Fibroblast of peridontal ligament (primary cell): ENCODE data around the gene SLA2.
"Not testable (repeated sequence)": the region's sequence is repeated elsewhere in the genome, so short reads cannot be mapped to it uniquely, and the experiment has no call there.

Experiments
- DNase-seq: peaks from one replicate; pipeline ENCODE4 v3.0.0-alpha.2; 2010; ENCODE audit errors: extremely low read depth

The SLA2 gene

DNA sequence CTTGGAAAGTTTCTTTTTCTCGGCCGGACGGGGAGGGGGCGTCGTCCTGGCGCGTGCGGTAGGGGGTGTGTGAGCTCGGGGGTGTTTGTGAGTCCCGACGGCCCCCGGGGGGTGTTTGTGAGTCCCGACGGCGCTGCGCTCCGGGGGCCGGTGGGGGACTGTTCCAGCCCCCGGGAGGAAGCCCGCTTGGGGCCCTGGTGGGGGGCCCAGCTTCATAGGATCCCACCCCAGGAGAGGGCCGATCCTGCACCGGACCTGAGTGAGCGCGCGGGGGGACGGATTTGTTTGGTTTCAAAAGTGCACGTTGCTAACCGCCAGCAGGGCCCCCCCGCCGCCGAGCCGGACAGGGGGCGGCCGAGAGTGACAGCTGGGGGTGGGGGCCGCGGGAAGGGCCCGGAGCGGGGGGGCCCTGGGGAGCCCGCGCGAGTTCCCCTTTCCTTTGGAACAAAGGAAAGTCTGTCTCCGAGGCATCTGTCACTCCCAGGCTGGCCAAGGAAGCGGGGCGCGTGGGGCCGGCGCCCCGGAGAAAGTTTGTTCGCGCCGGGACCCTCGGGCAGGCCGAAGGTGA, 72.1 kb downstream of the SLA2 start:
- no peak for DNase-seq

GRCh38 chr20:36573103-36573797, 72.7 kb downstream of the SLA2 start, which contains the start of gene TGIF2:
Gene TGIF2, plus strand, starts transcription at chr20:36573597. Its CDS starts 5,178 bp downstream, at chr20:36578775.
- peak; percentile 29 for DNase-seq

DNA sequence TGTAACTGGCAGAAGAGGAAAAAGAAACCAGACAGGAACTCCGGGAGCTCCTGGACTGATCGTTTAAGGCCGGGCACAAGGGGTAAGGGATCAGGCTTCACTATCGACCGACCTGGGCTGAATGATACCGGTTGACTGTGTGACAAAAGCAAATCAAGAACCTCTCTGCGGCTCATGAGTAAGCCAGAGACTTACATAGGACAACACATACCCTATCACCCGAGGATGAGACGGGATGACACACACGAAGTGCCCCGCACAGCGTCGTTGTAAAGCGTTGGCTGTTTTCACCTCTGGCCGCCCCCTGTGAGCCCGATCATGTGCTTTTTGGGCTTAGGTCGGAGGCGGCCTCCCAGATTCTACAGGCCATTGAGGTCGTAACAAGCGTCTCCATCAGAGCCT, 73.3 kb downstream of the SLA2 start:
- no peak for DNase-seq

- DNase-seq: no peak
These were observed 74.2 kb downstream of the SLA2 start for GRCh38 chr20:36571564-36572504.

DNA sequence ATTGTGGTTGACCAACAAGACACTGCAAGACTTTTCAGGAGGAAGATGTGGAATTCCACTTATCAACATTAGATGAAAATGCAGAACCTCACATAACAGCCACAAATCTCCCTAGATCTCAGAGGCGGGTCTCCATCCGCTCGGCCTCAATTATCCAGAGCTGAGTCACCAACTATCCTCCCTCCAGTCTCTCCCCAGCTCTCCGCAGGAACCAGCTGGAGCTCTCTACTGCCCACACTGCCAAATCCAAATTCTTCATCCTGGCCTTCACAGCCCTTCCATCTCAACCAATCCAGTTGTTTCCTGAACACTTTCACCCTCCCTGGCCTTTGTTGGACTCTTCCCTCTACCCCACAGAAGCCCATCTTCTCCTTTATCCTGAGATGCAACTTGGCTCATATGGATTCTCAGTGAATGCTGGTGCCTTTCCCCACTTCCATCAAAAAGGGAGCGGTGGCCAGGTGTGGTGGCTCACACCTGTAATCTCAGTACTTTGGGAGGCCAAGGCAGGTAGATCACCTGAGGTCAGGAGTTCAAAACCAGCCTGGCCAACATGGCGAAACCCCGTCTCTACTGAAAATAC, 76.1 kb downstream of the SLA2 start:
- peak; percentile 78 for DNase-seq

GRCh38 chr20:36565520-36565919, 80.5 kb downstream of the SLA2 start:
- no peak for DNase-seq

- not testable (repeated sequence) for DNase-seq
These were observed 81.3 kb downstream of the SLA2 start for GRCh38 chr20:36564726-36565121.

- DNase-seq: not testable (repeated sequence)
These were observed 81.8 kb downstream of the SLA2 start for GRCh38 chr20:36564078-36564725.

GRCh38 chr20:36563374-36563773, 82.6 kb downstream of the SLA2 start:
- no peak for DNase-seq

DNA sequence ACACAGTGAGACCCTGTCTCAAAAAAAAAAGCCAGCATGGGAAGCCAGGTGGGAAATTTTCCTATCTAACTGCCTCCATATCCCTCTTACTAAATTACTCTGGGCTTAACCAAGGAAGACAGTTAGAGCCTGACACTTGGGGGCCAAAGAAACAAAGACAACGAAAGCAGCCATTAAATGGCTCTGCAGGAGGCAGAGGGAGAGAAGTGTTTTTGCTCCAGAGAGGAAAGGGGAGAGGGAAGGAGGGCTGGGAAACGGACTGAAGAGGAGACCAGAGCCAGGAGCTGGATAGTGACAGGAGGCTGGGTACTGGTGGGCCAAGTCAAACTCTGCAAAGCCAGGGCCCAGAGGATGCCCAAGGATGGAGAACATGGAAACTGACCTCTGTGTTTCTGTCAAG, 83.3 kb downstream of the SLA2 start:
- no peak for DNase-seq
